ENCODE data around the gene RNU6-7.

RNU6-7 gene

GRCh38 chr14:32201816-32202490, at the start of gene RNU6-7:
Gene RNU6-7, plus strand, starts transcription at chr14:32202045.
- peak; percentile 61 for DNase-seq (ENCODE audit: low read depth, low spot score)

GRCh38 chr14:32166029-32166428, 35.8 kb upstream of the RNU6-7 start:
- DNase-seq (ENCODE audit: low read depth, low spot score) = no peak

GRCh38 chr14:32166924-32167323, 34.9 kb upstream of the RNU6-7 start:
- DNase-seq (ENCODE audit: low read depth, low spot score) = no peak

GRCh38 chr14:32167907-32168306, 33.9 kb upstream of the RNU6-7 start:
- DNase-seq (ENCODE audit: low read depth, low spot score) = no peak

- DNase-seq (ENCODE audit: low read depth, low spot score) = no peak
These were observed 32.7 kb upstream of the RNU6-7 start for GRCh38 chr14:32169191-32169590.

GRCh38 chr14:32171469-32171868, 30.4 kb upstream of the RNU6-7 start:
- no peak for DNase-seq (ENCODE audit: low read depth, low spot score)

- DNase-seq (ENCODE audit: low read depth, low spot score) = no peak
These were observed 18.4 kb upstream of the RNU6-7 start for GRCh38 chr14:32183151-32184058.

GRCh38 chr14:32185097-32185496, 16.7 kb upstream of the RNU6-7 start:
- no peak for DNase-seq (ENCODE audit: low read depth, low spot score)

- DNase-seq (ENCODE audit: low read depth, low spot score) = no peak
These were observed 15.6 kb upstream of the RNU6-7 start for GRCh38 chr14:32186248-32186647.

GRCh38 chr14:32189811-32190210, 12.0 kb upstream of the RNU6-7 start:
- DNase-seq (ENCODE audit: low read depth, low spot score) = no peak

- no peak for DNase-seq (ENCODE audit: low read depth, low spot score)
These were observed 11.2 kb upstream of the RNU6-7 start for GRCh38 chr14:32190673-32191072.

- no peak for DNase-seq (ENCODE audit: low read depth, low spot score)
These were observed 9.0 kb upstream of the RNU6-7 start for GRCh38 chr14:32192712-32193373.

GRCh38 chr14:32193532-32193931, 8.3 kb upstream of the RNU6-7 start:
- DNase-seq (ENCODE audit: low read depth, low spot score) = no peak

GRCh38 chr14:32195636-32196035, 6.2 kb upstream of the RNU6-7 start:
- no peak for DNase-seq (ENCODE audit: low read depth, low spot score)

GRCh38 chr14:32197919-32198318, 3.9 kb upstream of the RNU6-7 start:
- DNase-seq (ENCODE audit: low read depth, low spot score) = no peak

GRCh38 chr14:32200368-32201192, 1.3 kb upstream of the RNU6-7 start:
- no peak for DNase-seq (ENCODE audit: low read depth, low spot score)

- peak; percentile 96 for DNase-seq (ENCODE audit: low read depth, low spot score)
These were observed 541 bp upstream of the RNU6-7 start for GRCh38 chr14:32201193-32201815.

GRCh38 chr14:32202491-32202997, 699 bp downstream of the RNU6-7 start:
- DNase-seq (ENCODE audit: low read depth, low spot score) = peak; percentile 22

- peak; percentile 93 for DNase-seq (ENCODE audit: low read depth, low spot score)
These were observed 1.4 kb downstream of the RNU6-7 start, which contains the start of gene RNU6-8 for GRCh38 chr14:32202998-32203882. Gene RNU6-8, minus strand, starts transcription at chr14:32203269.

- peak; percentile 15 for DNase-seq (ENCODE audit: low read depth, low spot score)
These were observed 2.1 kb downstream of the RNU6-7 start for GRCh38 chr14:32203928-32204357.

Data from ELF-1 (cell line).